ENCODE measurements around the gene KDELR3.

- TF ChIP-seq POLR2A (IDR thresholded peaks at IDR 0.05; ENCODE audit: low read depth, low read length), result peak; percentile 50
- no peak for TF ChIP-seq POLR2AphosphoS5 (IDR thresholded peaks at IDR 0.05; ENCODE audit: low read depth, low read length)
- TF ChIP-seq TAF1 (IDR thresholded peaks at IDR 0.05; ENCODE audit: borderline replicate concordance, low read depth, low read length), result no peak
Observed at GRCh38 chr22:38484244-38484643, 16.3 kb downstream of the KDELR3 start.

Measured in GM12892 (cell line).